Activated T-cell treated with anti-CD3 and anti-CD28 coated beads for 48 hours (primary cell): ENCODE measurements around the gene APRT.
A peak's percentile ranks its signal among the peaks of the same experiment; 100 is the strongest.

ENCODE experiments used
- DNase-seq: peaks from one replicate; pipeline ENCODE4 v3.0.0-alpha.2; 2020; ENCODE audit warnings: low read depth

Gene APRT

DNA sequence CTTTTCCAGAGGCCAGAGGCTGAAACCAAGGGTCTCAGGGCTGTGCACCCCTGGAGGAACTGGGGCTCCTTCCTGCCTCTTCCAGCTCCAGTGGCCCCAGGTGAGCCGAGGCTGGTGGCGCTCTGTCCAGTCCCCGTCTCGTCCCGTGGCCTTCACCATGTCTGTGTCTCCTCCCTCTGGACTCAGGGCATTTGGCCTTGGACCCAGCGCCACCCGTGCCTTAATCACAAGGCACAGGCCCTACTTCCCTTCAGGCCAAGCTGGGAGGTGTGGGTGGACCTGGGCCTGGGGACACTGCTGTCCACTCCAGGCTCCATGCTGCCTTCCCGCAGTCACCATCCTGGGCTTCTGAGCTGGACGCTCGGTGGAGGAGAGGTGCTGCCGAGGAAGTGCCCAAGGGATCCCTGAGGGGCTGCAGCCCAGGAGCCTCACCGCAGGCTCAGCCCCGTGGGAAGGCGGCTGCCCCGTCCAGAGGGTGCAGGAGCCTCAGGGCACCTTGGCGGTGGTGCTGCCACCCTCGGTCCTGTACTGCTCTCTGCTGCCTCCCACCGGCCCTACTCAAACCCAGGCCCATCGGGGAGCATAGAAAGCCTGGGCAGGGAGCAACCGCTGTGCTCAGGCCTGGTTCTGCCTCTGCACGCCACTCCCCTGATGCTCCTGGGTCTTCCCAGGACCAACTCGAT is 9.6 kb upstream of the APRT start:
- no peak for DNase-seq

DNA sequence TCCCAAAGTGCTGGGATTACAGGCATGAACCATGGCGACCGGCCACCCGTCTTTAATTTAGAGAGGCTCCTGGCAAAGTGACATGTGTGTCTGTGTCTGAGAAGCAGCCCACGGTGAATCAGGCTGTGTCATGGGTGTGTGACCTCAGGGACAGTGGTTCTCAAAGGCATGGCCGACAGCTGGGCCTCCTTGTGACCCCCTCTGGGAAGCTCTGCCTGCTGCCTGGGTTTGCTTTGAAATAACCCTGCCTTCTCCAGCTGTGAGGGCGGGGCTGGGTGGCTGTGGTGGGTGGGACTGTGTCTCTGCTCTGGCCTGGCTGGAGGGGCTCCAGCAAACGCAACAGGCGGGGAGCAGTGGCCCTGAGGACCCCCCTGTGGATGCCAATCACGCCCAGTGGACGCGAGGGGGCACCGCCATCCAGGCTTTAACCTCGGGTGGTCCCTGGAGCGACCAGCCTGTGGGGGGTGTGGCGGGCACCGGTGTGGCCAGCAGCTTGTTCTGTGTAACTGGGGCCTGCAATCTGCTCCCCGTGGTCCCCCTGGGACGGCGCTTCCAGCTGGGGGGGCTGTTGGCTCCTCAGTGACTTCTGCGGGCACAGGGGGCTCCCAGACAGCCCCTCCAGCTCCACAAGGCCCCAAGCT is 8.8 kb upstream of the APRT start:
- no peak for DNase-seq

GRCh38 chr16:88819126-88819525 is 7.4 kb upstream of the APRT start:
- no peak for DNase-seq

DNA sequence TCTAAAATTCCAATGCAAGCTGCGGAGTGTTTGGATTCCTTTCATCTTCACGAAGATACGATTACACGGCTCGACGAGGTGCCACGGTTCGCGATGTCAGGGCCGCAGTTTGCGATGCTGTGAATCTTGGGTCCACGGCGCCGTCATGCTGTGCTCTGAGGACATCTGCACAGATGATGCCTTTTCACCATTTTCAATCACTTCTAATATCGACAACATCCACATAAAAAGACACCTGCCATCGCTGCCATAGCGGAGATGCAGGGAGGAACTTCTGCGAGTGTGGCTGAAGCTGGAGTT is 6.8 kb upstream of the APRT start:
- no peak for DNase-seq

DNA sequence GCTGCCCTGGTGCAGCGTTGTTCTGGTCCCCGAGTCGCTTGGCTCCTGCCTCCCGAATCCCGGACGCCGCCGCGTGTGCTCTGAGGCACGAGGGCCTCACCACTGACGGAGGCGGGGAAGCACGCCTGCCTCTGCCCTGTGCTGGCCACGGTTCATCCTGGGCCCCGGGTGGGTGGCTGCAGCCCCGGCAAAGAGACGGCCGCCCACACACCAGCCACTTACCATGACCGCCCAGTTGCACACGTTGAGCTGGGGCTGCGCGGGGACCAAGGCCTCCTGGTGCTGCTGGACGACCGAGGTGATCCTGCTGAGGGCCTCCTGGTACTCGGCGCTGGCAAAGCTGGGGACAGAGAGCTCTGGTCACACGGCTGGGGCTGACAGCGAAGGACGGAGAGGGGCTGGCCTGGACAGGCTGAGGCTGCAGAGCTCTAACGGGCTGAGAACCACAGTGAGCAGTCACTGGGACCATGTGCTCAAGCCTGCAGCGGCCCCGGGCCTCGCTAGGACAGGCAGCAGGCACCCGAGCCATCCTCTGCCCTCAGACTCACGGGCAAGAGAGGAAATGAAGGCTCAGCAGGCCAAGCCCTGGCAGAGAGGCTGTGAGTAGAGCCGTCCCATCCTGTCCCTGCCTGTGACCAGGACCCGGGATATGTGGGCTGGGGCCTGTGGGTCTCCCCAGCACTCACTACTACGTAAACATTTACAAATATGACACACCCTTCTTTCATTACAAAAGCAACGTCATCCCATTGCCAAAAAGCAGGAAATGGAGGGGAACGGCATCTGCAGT is 6.3 kb upstream of the APRT start:
- DNase-seq: no peak

DNA sequence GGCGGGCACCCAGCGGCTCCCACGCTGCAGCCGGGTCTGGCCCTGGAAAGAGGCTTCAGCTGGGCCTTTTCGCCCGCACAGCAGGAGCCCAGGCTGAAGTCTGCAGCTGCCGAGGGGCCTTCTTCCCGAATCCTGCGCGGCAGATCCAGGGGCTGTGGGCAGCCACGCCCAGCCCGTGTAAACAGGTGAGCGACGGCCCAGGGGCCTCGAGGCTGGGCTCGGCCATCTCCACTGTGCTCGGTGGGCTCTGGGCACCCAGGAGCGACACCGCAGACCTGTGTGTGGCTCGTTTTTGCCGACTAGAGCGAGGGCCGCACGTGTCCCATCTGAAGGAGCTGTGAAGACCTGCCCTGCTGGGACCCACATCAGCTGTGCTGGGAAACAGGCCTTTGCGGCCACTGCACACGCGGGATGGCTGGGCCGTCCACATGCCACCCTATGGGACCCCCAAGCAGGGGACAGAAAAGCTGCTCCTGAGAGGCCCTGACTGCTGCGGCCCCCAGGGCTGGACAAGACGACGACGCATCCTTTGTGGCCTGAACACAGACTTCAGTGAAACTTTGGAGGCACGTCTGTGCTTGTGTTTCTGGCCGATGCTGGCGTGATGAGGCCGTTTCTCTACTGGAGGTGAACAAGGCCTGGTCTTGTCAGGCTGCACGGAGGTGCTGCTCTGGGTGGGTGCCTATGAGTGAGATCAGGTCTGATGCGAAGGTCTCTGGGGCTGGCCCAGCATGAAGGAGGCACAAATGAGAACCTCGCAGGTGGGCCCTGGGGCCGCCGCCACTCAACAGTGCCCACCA is 5.2 kb upstream of the APRT start:
- DNase-seq: no peak

- DNase-seq: peak; percentile 54
Observed at GRCh38 chr16:88815901-88816589, 4.3 kb upstream of the APRT start.

DNA sequence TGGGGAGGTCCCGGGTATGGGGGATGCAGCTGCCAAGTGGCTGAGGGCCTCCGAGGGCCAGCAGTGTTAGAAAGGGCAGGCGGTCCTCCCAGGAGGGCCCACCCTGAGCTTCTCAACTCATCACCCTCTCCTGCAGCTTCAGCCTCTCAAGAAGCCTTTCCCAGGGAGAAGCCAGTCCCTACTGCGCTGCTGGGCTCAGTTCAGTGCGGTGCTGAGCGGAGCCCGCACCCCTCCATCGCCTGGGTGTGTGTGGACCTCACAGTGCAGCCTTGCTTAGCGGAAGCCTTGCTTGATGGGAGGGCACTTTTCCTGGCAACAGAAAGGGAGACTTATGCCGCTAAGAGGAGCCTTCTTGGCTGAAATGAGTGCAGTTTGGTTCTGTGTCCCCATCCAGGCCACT is 3.5 kb upstream of the APRT start:
- DNase-seq: no peak

DNA sequence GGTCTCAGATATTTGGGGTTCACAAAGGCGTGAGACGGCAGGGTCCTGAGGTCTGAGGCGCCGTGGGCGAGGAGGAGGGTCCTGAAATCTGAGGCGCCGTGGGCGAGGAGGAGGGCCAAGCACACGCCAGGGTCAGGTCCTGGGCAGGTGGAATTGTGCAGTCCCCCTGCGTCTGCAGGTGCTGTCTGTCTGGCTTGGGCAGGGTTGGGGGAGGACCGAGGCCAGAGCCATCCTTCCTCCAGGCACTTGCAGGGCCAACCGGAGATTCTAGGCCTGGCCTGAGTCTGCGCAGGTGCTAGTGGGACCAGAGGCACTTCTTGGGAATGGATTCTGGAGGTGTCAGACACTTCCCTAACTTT is 2.4 kb upstream of the APRT start:
- no peak for DNase-seq

- DNase-seq: no peak
Observed at GRCh38 chr16:88813269-88814143, 1.8 kb upstream of the APRT start.

DNA sequence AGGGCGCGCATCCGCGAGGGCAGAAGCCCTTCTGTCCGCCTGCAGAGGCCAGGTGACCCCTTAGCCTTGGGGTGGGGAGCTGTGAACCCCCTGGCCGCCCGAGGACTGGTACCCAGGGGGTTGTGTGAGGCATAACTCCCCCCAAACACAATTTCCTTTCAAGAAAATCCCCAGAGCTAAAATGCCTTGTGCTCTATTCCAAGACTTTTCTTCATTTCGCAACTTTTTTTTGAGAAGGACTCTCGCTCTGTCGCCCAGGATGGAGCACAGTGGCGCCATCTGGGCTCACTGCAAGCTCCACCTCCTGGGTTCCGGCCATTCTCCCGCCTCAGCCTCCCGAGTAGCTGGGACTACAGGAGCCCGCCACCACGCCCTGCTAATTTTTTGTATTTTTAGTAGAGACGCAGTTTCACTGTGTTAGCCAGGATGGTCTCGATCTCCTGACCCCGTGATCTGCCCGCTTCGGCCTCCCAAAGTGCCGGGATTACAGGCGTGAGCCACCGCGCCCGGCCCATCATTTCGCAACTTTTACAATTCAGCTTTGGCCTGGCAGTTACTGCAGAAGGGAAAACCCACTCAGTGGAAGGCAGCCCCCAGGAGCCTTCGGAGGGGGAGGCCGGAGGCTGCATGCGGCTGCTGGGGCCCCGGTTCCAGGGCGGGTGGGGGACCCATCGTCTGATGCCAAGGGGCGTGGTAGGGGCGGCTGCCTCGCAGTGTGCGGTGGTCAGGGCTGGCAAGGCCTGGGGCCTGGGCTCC is 963 bp upstream of the APRT start:
- no peak for DNase-seq

- peak; percentile 68 for DNase-seq
Observed at GRCh38 chr16:88810912-88811768, 588 bp downstream of the APRT start.

- DNase-seq: peak; percentile 52
Observed at GRCh38 chr16:88810166-88810911, 1.4 kb downstream of the APRT start.

GRCh38 chr16:88809676-88810165 is 2.0 kb downstream of the APRT start:
- no peak for DNase-seq

- DNase-seq: no peak
Observed at GRCh38 chr16:88809068-88809675, 2.6 kb downstream of the APRT start.

GRCh38 chr16:88807626-88808453 is 3.9 kb downstream of the APRT start:
- no peak for DNase-seq

DNA sequence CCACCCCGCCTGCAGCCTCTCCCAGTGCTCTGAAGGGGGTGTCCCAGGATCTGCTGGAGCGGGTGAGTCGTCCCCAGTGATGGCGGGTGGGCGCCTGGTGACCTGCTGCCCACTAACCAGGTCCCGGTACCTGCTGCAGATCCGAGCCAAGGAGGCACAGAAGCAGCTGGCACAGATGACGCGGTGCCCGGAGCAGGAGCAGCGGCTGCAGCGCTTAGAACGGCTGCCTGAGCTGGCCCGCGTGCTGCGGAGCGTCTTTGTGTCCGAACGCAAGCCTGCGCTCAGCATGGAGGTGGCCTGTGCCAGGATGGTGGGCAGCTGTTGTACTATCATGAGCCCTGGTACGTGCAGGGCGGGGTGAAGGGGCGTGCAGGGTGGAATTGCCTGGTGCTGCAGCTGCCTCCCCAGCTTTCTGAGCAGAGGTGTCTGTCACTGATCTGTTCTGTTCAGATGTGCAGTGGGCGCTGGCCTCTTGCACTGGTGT is 4.5 kb downstream of the APRT start:
- DNase-seq: no peak
